Neutrophil (primary cell): ENCODE measurements around the gene EML6.
"Not testable (repeated sequence)": the region's sequence is repeated elsewhere in the genome, so short reads cannot be mapped to it uniquely, and the experiment has no call there.

ENCODE experiments used
- H3K27ac ChIP-seq: fragments of 200-600 bp; sonication (generic); 2 replicates; pipeline ENCODE4 v1.5.1; 2016; ENCODE audit warnings: mild to moderate bottlenecking, moderate library complexity
- H3K27me3 ChIP-seq: fragments of 200-600 bp; sonication (generic); 2 replicates; pipeline ENCODE4 v1.6.0; 2016; ENCODE audit warnings: mild to moderate bottlenecking
- H3K36me3 ChIP-seq: fragments of 200-600 bp; sonication (generic); 2 replicates; pipeline ENCODE4 v1.5.1; 2017
- H3K4me1 ChIP-seq, 2 experiments: fragments of 200-600 bp in 1 of 2; sonication (generic) in 1 of 2; 1 replicate in 1 of 2; 2 replicates in 1 of 2; pipeline versions ENCODE4 v1.5.1 to v1.6.1; 2013 to 2016; ENCODE audit warnings: low read depth in 1 of 2, low read length in 1 of 2, mild to moderate bottlenecking in 1 of 2, moderate library complexity in 1 of 2; ENCODE audit not compliant: control insufficient read depth in 1 of 2, insufficient read depth in 1 of 2
- H3K4me3 ChIP-seq, 2 experiments: fragments of 200-600 bp in 1 of 2; sonication (generic) in 1 of 2; 1 replicate in 1 of 2; 2 replicates in 1 of 2; pipeline ENCODE4 v1.5.1; 2013 to 2016; ENCODE audit warnings: low read depth in 1 of 2, low read length in 1 of 2, mild to moderate bottlenecking in 1 of 2, moderate library complexity in 1 of 2
- H3K9me3 ChIP-seq: fragments of 200-600 bp; sonication (generic); 2 replicates; pipeline ENCODE4 v1.5.1; 2016
- CTCF ChIP-seq: fragments of 200-600 bp; sonication (generic); IDR thresholded peaks from 2 replicates; pipeline ENCODE4 v1.5.1; 2016; ENCODE audit warnings: antibody characterized with exemption

Gene EML6

GRCh38 chr2:54687595-54688152 lies 35.8 kb upstream of the EML6 start:
- H3K4me3 ChIP-seq, result no peak overlapping the region
- H3K9me3 ChIP-seq, result no peaks in the 10 kb centered on the region
- peaks cover 0 to 3% of the 10 kb centered on the region in 2 experiments for H3K4me1 ChIP-seq
- TF ChIP-seq CTCF, result no peak
- no peaks in the 10 kb centered on the region for H3K36me3 ChIP-seq
- H3K27ac ChIP-seq, result no peak overlapping the region
- H3K27me3 ChIP-seq, result no peaks in the 10 kb centered on the region

GRCh38 chr2:54691445-54692135 lies 31.9 kb upstream of the EML6 start:
- no peak for TF ChIP-seq CTCF
- Histone ChIP-seq H3K4me1 (no peaks in the 10 kb centered on the region), H3K27me3 (no peaks in the 10 kb centered on the region), H3K9me3 (no peaks in the 10 kb centered on the region), H3K4me3 (no peak overlapping the region), H3K36me3 (no peaks in the 10 kb centered on the region), H3K27ac (no peak overlapping the region)

- H3K36me3 ChIP-seq, result no peaks in the 10 kb centered on the region
- no peaks in the 10 kb centered on the region for H3K27me3 ChIP-seq
- H3K4me3 ChIP-seq, result no peak overlapping the region
- TF ChIP-seq CTCF, result no peak
- no peaks in the 10 kb centered on the region for H3K4me1 ChIP-seq
- no peak overlapping the region for H3K27ac ChIP-seq
- no peaks in the 10 kb centered on the region for H3K9me3 ChIP-seq
Observed at GRCh38 chr2:54692556-54692955, 30.9 kb upstream of the EML6 start.

- no peaks in the 10 kb centered on the region for H3K27me3 ChIP-seq
- H3K4me3 ChIP-seq, result no peak overlapping the region
- no peaks in the 10 kb centered on the region for H3K9me3 ChIP-seq
- no peaks in the 10 kb centered on the region for H3K36me3 ChIP-seq
- no peak for TF ChIP-seq CTCF
- no peaks in the 10 kb centered on the region for H3K4me1 ChIP-seq
- no peak overlapping the region for H3K27ac ChIP-seq
Observed at GRCh38 chr2:54695378-54695777, 28.1 kb upstream of the EML6 start.

- Histone ChIP-seq H3K4me1 (no peaks in the 10 kb centered on the region), H3K27me3 (no peaks in the 10 kb centered on the region), H3K4me3 (no peak overlapping the region), H3K36me3 (no peaks in the 10 kb centered on the region), H3K9me3 (no peaks in the 10 kb centered on the region), H3K27ac (no peak overlapping the region)
- no peak for TF ChIP-seq CTCF
Observed at GRCh38 chr2:54697934-54698333, 25.5 kb upstream of the EML6 start.

- H3K27ac ChIP-seq, H3K9me3 ChIP-seq, H3K4me3 ChIP-seq, H3K27me3 ChIP-seq, H3K36me3 ChIP-seq, H3K4me1 ChIP-seq: not testable (repeated sequence)
Observed at GRCh38 chr2:54698926-54699325, 24.5 kb upstream of the EML6 start.
